Activated CD4-positive, alpha-beta T cell treated with anti-CD3 and anti-CD28 coated beads, Interleukin-2, amount 10 ng/mL, durations not matched to agents 24 days and 14 days (primary cell): ENCODE data around the gene EEF2. TPM values are rescaled to one million over a fixed set of nuclear protein-coding genes. Genes with fewer than 3 reads are reported as not detected.

Source experiments
- DNase-seq: peaks from one replicate; pipeline ENCODE4 v3.0.0; 2022
- H3K27ac Mint-ChIP-seq: one replicate; pipeline ENCODE4 v1.8.0; 2022; ENCODE audit warnings: mild to moderate bottlenecking, mixed read lengths
- H3K27me3 Mint-ChIP-seq: one replicate; pipeline ENCODE4 v1.8.0; 2022; ENCODE audit warnings: mixed read lengths
- H3K36me3 Mint-ChIP-seq: one replicate; pipeline ENCODE4 v1.8.0; 2022; ENCODE audit warnings: low read depth, mild to moderate bottlenecking, mixed read lengths
- H3K4me1 Mint-ChIP-seq: one replicate; pipeline ENCODE4 v1.8.0; 2021; ENCODE audit warnings: mixed read lengths
- H3K4me3 Mint-ChIP-seq: one replicate; pipeline ENCODE4 v1.8.0; 2022; ENCODE audit warnings: mild to moderate bottlenecking, moderate library complexity, mixed read lengths
- H3K9me3 Mint-ChIP-seq: one replicate; pipeline ENCODE4 v1.8.0; 2021; ENCODE audit warnings: mixed read lengths
- intact Hi-C: fragments of 100-400 bp; cut with micrococcal nuclease; formaldehyde crosslinking; loops from one replicate; pipeline ENCODE4 v1.15.1; 2023
- total RNA-seq: library from RNA; stranded (reverse); gene quantifications from 2 replicates; pipeline ENCODE4 v1.2.3, GENCODE V29; 2022

The EEF2 gene
- total RNA-seq, 1 donor from 2014 or later: 2,438 TPM

GRCh38 chr19:3984584-3984907, 717 bp downstream of the EEF2 start:
- Mint-ChIP-seq H3K9me3 (no peaks in the 10 kb centered on the region), H3K4me1 (peaks cover 30% of the 10 kb centered on the region), H3K27me3 (no peaks in the 10 kb centered on the region), H3K4me3 (peak overlapping the region; percentile 94), H3K36me3 (peaks cover 52% of the 10 kb centered on the region), H3K27ac (peak overlapping the region; percentile 93)
- no peak for DNase-seq
- intact Hi-C loops: loop anchor here (2.0 kb wide), 1 partner anchor 14 kb away; the partner anchor contains the start of gene DAPK3

GRCh38 chr19:3983936-3984583, 1.2 kb downstream of the EEF2 start:
- intact Hi-C loops: loop anchor here (2.0 kb wide), 1 partner anchor 13 kb away; the partner anchor contains the start of gene DAPK3
- DNase-seq: peak; percentile 66
- H3K27me3 Mint-ChIP-seq: no peaks in the 10 kb centered on the region
- no peaks in the 10 kb centered on the region for H3K9me3 Mint-ChIP-seq
- H3K36me3 Mint-ChIP-seq: peaks cover 57% of the 10 kb centered on the region
- H3K27ac Mint-ChIP-seq: peak overlapping the region; percentile 93
- peaks cover 30% of the 10 kb centered on the region for H3K4me1 Mint-ChIP-seq
- H3K4me3 Mint-ChIP-seq: peak overlapping the region; percentile 94

- DNase-seq: no peak
- no peaks in the 10 kb centered on the region for H3K27me3 Mint-ChIP-seq
- no peaks in the 10 kb centered on the region for H3K9me3 Mint-ChIP-seq
- H3K36me3 Mint-ChIP-seq: peaks cover 60% of the 10 kb centered on the region
- peak overlapping the region; percentile 93 for H3K27ac Mint-ChIP-seq
- H3K4me3 Mint-ChIP-seq: peak overlapping the region; percentile 94
- intact Hi-C loops: no loop called here
- H3K4me1 Mint-ChIP-seq: peaks cover 30% of the 10 kb centered on the region
Observed at GRCh38 chr19:3983542-3983914, 1.7 kb downstream of the EEF2 start.

GRCh38 chr19:3982701-3983541, 2.3 kb downstream of the EEF2 start:
- peaks cover 32% of the 10 kb centered on the region for H3K4me1 Mint-ChIP-seq
- no peaks in the 10 kb centered on the region for H3K27me3 Mint-ChIP-seq
- H3K27ac Mint-ChIP-seq: peak overlapping the region; percentile 87
- peak overlapping the region; percentile 94 for H3K4me3 Mint-ChIP-seq
- intact Hi-C loops: no loop called here
- peak; percentile 61 for DNase-seq
- peaks cover 63% of the 10 kb centered on the region for H3K36me3 Mint-ChIP-seq
- no peaks in the 10 kb centered on the region for H3K9me3 Mint-ChIP-seq

GRCh38 chr19:3981736-3982681, 3.3 kb downstream of the EEF2 start:
- Mint-ChIP-seq H3K4me3 (peak overlapping the region; percentile 94), H3K36me3 (peaks cover 72% of the 10 kb centered on the region), H3K9me3 (no peaks in the 10 kb centered on the region), H3K27ac (peak overlapping the region; percentile 87), H3K27me3 (no peaks in the 10 kb centered on the region), H3K4me1 (peaks cover 27% of the 10 kb centered on the region)
- DNase-seq: peak; percentile 60
- intact Hi-C loops: no loop called here

GRCh38 chr19:3981373-3981735, 3.9 kb downstream of the EEF2 start:
- H3K4me3 Mint-ChIP-seq: no peak overlapping the region
- no peaks in the 10 kb centered on the region for H3K9me3 Mint-ChIP-seq
- intact Hi-C loops: no loop called here
- H3K36me3 Mint-ChIP-seq: peaks cover 77% of the 10 kb centered on the region
- H3K27ac Mint-ChIP-seq: no peak overlapping the region
- peaks cover 23% of the 10 kb centered on the region for H3K4me1 Mint-ChIP-seq
- no peaks in the 10 kb centered on the region for H3K27me3 Mint-ChIP-seq
- no peak for DNase-seq

- DNase-seq: peak; percentile 61
- Mint-ChIP-seq H3K27me3 (no peaks in the 10 kb centered on the region), H3K27ac (no peak overlapping the region), H3K4me3 (no peak overlapping the region), H3K36me3 (peaks cover 84% of the 10 kb centered on the region), H3K9me3 (no peaks in the 10 kb centered on the region), H3K4me1 (peaks cover 19% of the 10 kb centered on the region)
- intact Hi-C loops: no loop called here
Observed at GRCh38 chr19:3980353-3981251, 4.7 kb downstream of the EEF2 start.

- intact Hi-C loops: no loop called here
- H3K4me1 Mint-ChIP-seq: peaks cover 17% of the 10 kb centered on the region
Observed at GRCh38 chr19:3979674-3980352, 5.5 kb downstream of the EEF2 start.

GRCh38 chr19:3979289-3979673, 6.0 kb downstream of the EEF2 start:
- peaks cover 76% of the 10 kb centered on the region for H3K36me3 Mint-ChIP-seq
- H3K27ac Mint-ChIP-seq: no peak overlapping the region
- H3K27me3 Mint-ChIP-seq: no peaks in the 10 kb centered on the region
- intact Hi-C loops: no loop called here
- peaks cover 17% of the 10 kb centered on the region for H3K4me1 Mint-ChIP-seq
- DNase-seq: no peak
- no peak overlapping the region for H3K4me3 Mint-ChIP-seq
- H3K9me3 Mint-ChIP-seq: no peaks in the 10 kb centered on the region

More at GRCh38 chr19:3979674-3980352, 5.5 kb downstream of the EEF2 start:
- no peaks in the 10 kb centered on the region for H3K9me3 Mint-ChIP-seq
- H3K27ac Mint-ChIP-seq: no peak overlapping the region
- no peaks in the 10 kb centered on the region for H3K27me3 Mint-ChIP-seq
- no peak overlapping the region for H3K4me3 Mint-ChIP-seq
- peak; percentile 62 for DNase-seq
- peaks cover 82% of the 10 kb centered on the region for H3K36me3 Mint-ChIP-seq

GRCh38 chr19:3978145-3978544, 7.1 kb downstream of the EEF2 start:
- no peak overlapping the region for H3K27ac Mint-ChIP-seq

GRCh38 chr19:3977242-3978143, 7.8 kb downstream of the EEF2 start:
- peak; percentile 59 for DNase-seq
- peaks cover 5% of the 10 kb centered on the region for H3K4me1 Mint-ChIP-seq
- H3K27ac Mint-ChIP-seq: no peak overlapping the region
- H3K4me3 Mint-ChIP-seq: no peak overlapping the region
- H3K9me3 Mint-ChIP-seq: no peaks in the 10 kb centered on the region
- no peaks in the 10 kb centered on the region for H3K27me3 Mint-ChIP-seq
- peaks cover 59% of the 10 kb centered on the region for H3K36me3 Mint-ChIP-seq
- intact Hi-C loops: no loop called here

More at GRCh38 chr19:3978145-3978544, 7.1 kb downstream of the EEF2 start:
- DNase-seq: no peak
- no peaks in the 10 kb centered on the region for H3K27me3 Mint-ChIP-seq
- peaks cover 9% of the 10 kb centered on the region for H3K4me1 Mint-ChIP-seq
- H3K4me3 Mint-ChIP-seq: no peak overlapping the region
- no peaks in the 10 kb centered on the region for H3K9me3 Mint-ChIP-seq
- peaks cover 65% of the 10 kb centered on the region for H3K36me3 Mint-ChIP-seq
- intact Hi-C loops: no loop called here
